Skin of body (tissue), 2 donors: ENCODE data around the gene PDXP. TPM values are rescaled to one million over a fixed set of nuclear protein-coding genes. Genes with fewer than 3 reads are reported as not detected.
"Not testable (repeated sequence)": the region's sequence is repeated elsewhere in the genome, so short reads cannot be mapped to it uniquely, and the experiment has no call there.

Experiments
- DNase-seq: peaks from one replicate; lab custom pipeline; 2025; lab: John Stamatoyannopoulos, UW
- total RNA-seq: library from RNA; depleted of rRNA; stranded (reverse); fragments of >200 nt; gene quantifications from one replicate; pipeline ENCODE4 v1.2.3, GENCODE V29; 2014

The PDXP gene
- total RNA-seq, 1 donor from 2014 or later = 2.0 TPM

GRCh38 chr22:37643225-37643847, 15.2 kb upstream of the PDXP start:
- DNase-seq = peak; percentile 41

- no peak for DNase-seq
Observed at GRCh38 chr22:37647317-37647716, 11.2 kb upstream of the PDXP start.

- no peak for DNase-seq
Observed at GRCh38 chr22:37647928-37648327, 10.6 kb upstream of the PDXP start.

GRCh38 chr22:37650463-37651136, 7.9 kb upstream of the PDXP start:
- no peak for DNase-seq

GRCh38 chr22:37654563-37655251, 3.8 kb upstream of the PDXP start:
- no peak for DNase-seq

- no peak for DNase-seq
Observed at GRCh38 chr22:37655252-37655563, 3.3 kb upstream of the PDXP start.

- not testable (repeated sequence) for DNase-seq
Observed at GRCh38 chr22:37656583-37656982, 1.9 kb upstream of the PDXP start.

- no peak for DNase-seq
Observed at GRCh38 chr22:37657590-37658132, 862 bp upstream of the PDXP start.

GRCh38 chr22:37659066-37659896, 758 bp downstream of the PDXP start:
- no peak for DNase-seq

GRCh38 chr22:37659897-37660708, 1.6 kb downstream of the PDXP start:
- DNase-seq = no peak

- DNase-seq = no peak
Observed at GRCh38 chr22:37660709-37661045, 2.2 kb downstream of the PDXP start.

- DNase-seq = peak; percentile 90
Observed at GRCh38 chr22:37661160-37661924, 2.8 kb downstream of the PDXP start.

- DNase-seq = no peak
Observed at GRCh38 chr22:37662039-37662438, 3.5 kb downstream of the PDXP start.

- no peak for DNase-seq
Observed at GRCh38 chr22:37663521-37664140, 5.1 kb downstream of the PDXP start.

GRCh38 chr22:37664249-37665101, 6.0 kb downstream of the PDXP start:
- DNase-seq = no peak

GRCh38 chr22:37665487-37665886, 7.0 kb downstream of the PDXP start:
- no peak for DNase-seq

- no peak for DNase-seq
Observed at GRCh38 chr22:37669586-37669985, 11.1 kb downstream of the PDXP start.

GRCh38 chr22:37672206-37672919, 13.8 kb downstream of the PDXP start:
- no peak for DNase-seq
